Measurements from ENCODE around the gene ZNF618.

Gene ZNF618

GRCh38 chr9:113913426-113914195 is 37.5 kb downstream of the ZNF618 start:
- no peak for DNase-seq

- no peak for DNase-seq
Measured at GRCh38 chr9:113914517-113914916, 38.4 kb downstream of the ZNF618 start.

GRCh38 chr9:113915817-113916434 is 39.8 kb downstream of the ZNF618 start:
- DNase-seq, result no peak

- no peak for DNase-seq
Measured at GRCh38 chr9:113916931-113917330, 40.8 kb downstream of the ZNF618 start.

- DNase-seq, result no peak
Measured at GRCh38 chr9:113918697-113919350, 42.7 kb downstream of the ZNF618 start.

GRCh38 chr9:113919382-113919781 is 43.3 kb downstream of the ZNF618 start:
- no peak for DNase-seq

- no peak for DNase-seq
Measured at GRCh38 chr9:113919871-113920270, 43.8 kb downstream of the ZNF618 start.

- DNase-seq, result no peak
Measured at GRCh38 chr9:113920872-113921271, 44.8 kb downstream of the ZNF618 start.

- no peak for DNase-seq
Measured at GRCh38 chr9:113921396-113921925, 45.4 kb downstream of the ZNF618 start.

GRCh38 chr9:113922160-113922559 is 46.1 kb downstream of the ZNF618 start:
- no peak for DNase-seq

- DNase-seq, result no peak
Measured at GRCh38 chr9:113926211-113926610, 50.1 kb downstream of the ZNF618 start.

- DNase-seq, result no peak
Measured at GRCh38 chr9:113927277-113927676, 51.2 kb downstream of the ZNF618 start.

GRCh38 chr9:113928269-113928668 is 52.2 kb downstream of the ZNF618 start:
- no peak for DNase-seq

GRCh38 chr9:113929634-113930389 is 53.7 kb downstream of the ZNF618 start:
- no peak for DNase-seq

GRCh38 chr9:113930390-113930783 is 54.3 kb downstream of the ZNF618 start:
- DNase-seq, result no peak

- DNase-seq, result no peak
Measured at GRCh38 chr9:113931140-113931539, 55.0 kb downstream of the ZNF618 start.

- no peak for DNase-seq
Measured at GRCh38 chr9:113931777-113932176, 55.7 kb downstream of the ZNF618 start.

- DNase-seq, result no peak
Measured at GRCh38 chr9:113932906-113933584, 56.9 kb downstream of the ZNF618 start.

GRCh38 chr9:113933671-113934070 is 57.6 kb downstream of the ZNF618 start:
- DNase-seq, result no peak

- no peak for DNase-seq
Measured at GRCh38 chr9:113934167-113934828, 58.2 kb downstream of the ZNF618 start.

- no peak for DNase-seq
Measured at GRCh38 chr9:113934829-113935676, 58.9 kb downstream of the ZNF618 start.

Measured in NK-92 treated with Interleukin-12 subunit alpha and Interleukin-12 subunit beta, amount 100 ng/mL, for 24 hours (cell line).